DND-41 (cell line): ENCODE measurements around the gene PHLDB2.

Source experiments
- ATAC-seq: fragments of 200-7000 bp; cut with Tn5 transposase; 3 replicates; pipeline ENCODE4 v1.9.1; 2021; ENCODE audit warnings: low read depth; ENCODE audit not compliant: insufficient read depth
- DNase-seq: peaks from one replicate; pipeline ENCODE4 v3.0.0-alpha.2; 2020
- H2AFZ ChIP-seq: 2 replicates; pipeline ENCODE4 v1.6.0; 2012; ENCODE audit warnings: low read depth, low read length
- H3K27ac ChIP-seq: 2 replicates; pipeline ENCODE4 v1.5.1; 2012; ENCODE audit warnings: low read length, inconsistent platforms
- H3K27me3 ChIP-seq: fragments of 200-600 bp; sonication (generic); 2 replicates; pipeline ENCODE4 v1.6.0; 2012; ENCODE audit warnings: low read length, mild to moderate bottlenecking, inconsistent platforms; ENCODE audit not compliant: insufficient read depth, poor library complexity
- H3K36me3 ChIP-seq: 2 replicates; pipeline ENCODE4 v1.5.1; 2012; ENCODE audit warnings: low read length, inconsistent platforms; ENCODE audit not compliant: insufficient read depth
- H3K4me1 ChIP-seq: 2 replicates; pipeline ENCODE4 v1.5.1; 2012; ENCODE audit warnings: mild to moderate bottlenecking, low read length; ENCODE audit not compliant: insufficient read depth
- H3K4me2 ChIP-seq: 2 replicates; pipeline ENCODE4 v1.6.0; 2012; ENCODE audit warnings: mild to moderate bottlenecking, moderate library complexity, low read length, inconsistent platforms; ENCODE audit not compliant: insufficient read depth
- H3K4me3 ChIP-seq, 2 experiments: fragments of 200-600 bp in 1 of 2; shearing (Covaris generic) in 1 of 2; 2 replicates each; pipeline ENCODE4 v1.5.1; 2012 to 2016; ENCODE audit warnings: inconsistent platforms in 2 of 2, low read length in 2 of 2, mild to moderate bottlenecking in 2 of 2, low read depth in 1 of 2, moderate library complexity in 1 of 2
- H3K79me2 ChIP-seq: 2 replicates; pipeline ENCODE4 v1.6.0; 2012; ENCODE audit warnings: low read length, inconsistent platforms; ENCODE audit not compliant: insufficient read depth
- H3K9ac ChIP-seq: 2 replicates; pipeline ENCODE4 v1.6.0; 2012; ENCODE audit warnings: low read depth, mild to moderate bottlenecking, inconsistent platforms, low read length, moderate library complexity
- H3K9me3 ChIP-seq: 2 replicates; pipeline ENCODE4 v1.5.1; 2012; ENCODE audit warnings: low read length, moderate library complexity, mild to moderate bottlenecking, inconsistent platforms; ENCODE audit not compliant: insufficient read depth, severe bottlenecking
- H4K20me1 ChIP-seq: 2 replicates; pipeline ENCODE4 v1.6.0; 2012; ENCODE audit warnings: low read length; ENCODE audit not compliant: insufficient read depth
- CTCF ChIP-seq: IDR thresholded peaks from 2 replicates; pipeline ENCODE4 v1.5.1; 2012; ENCODE audit warnings: borderline replicate concordance, low read length, moderate library complexity, mild to moderate bottlenecking; ENCODE audit not compliant: poor library complexity, severe bottlenecking; ENCODE audit errors: extremely low read depth
- EZH2 ChIP-seq: IDR thresholded peaks from 3 replicates; pipeline ENCODE4 v1.6.1; 2012; ENCODE audit warnings: borderline replicate concordance, low read depth, mild to moderate bottlenecking, moderate library complexity, low read length, inconsistent platforms; ENCODE audit not compliant: severe bottlenecking

PHLDB2 gene

GRCh38 chr3:111936191-111936841, 77.3 kb downstream of the PHLDB2 start:
- H3K79me2 ChIP-seq = no peaks in the 10 kb centered on the region
- H3K27me3 ChIP-seq = no peaks in the 10 kb centered on the region
- H3K36me3 ChIP-seq = no peaks in the 10 kb centered on the region
- H4K20me1 ChIP-seq = no peaks in the 10 kb centered on the region
- no peak overlapping the region for H3K27ac ChIP-seq
- no peak for TF ChIP-seq CTCF
- TF ChIP-seq EZH2 = no peak
- H2AFZ ChIP-seq = no peak overlapping the region
- no peak for ATAC-seq
- DNase-seq = no peak
- no peaks in the 10 kb centered on the region for H3K9me3 ChIP-seq
- H3K4me2 ChIP-seq = no peak overlapping the region
- no peak overlapping the region for H3K4me3 ChIP-seq
- H3K9ac ChIP-seq = no peak overlapping the region
- no peaks in the 10 kb centered on the region for H3K4me1 ChIP-seq

GRCh38 chr3:111936967-111937366, 77.9 kb downstream of the PHLDB2 start:
- H4K20me1 ChIP-seq = no peaks in the 10 kb centered on the region
- no peaks in the 10 kb centered on the region for H3K27me3 ChIP-seq
- H3K4me3 ChIP-seq = no peak overlapping the region
- H2AFZ ChIP-seq = no peak overlapping the region
- ATAC-seq = no peak
- H3K9me3 ChIP-seq = no peaks in the 10 kb centered on the region
- no peaks in the 10 kb centered on the region for H3K36me3 ChIP-seq
- no peak overlapping the region for H3K27ac ChIP-seq
- DNase-seq = no peak
- TF ChIP-seq EZH2 = no peak
- TF ChIP-seq CTCF = no peak
- H3K4me2 ChIP-seq = no peak overlapping the region
- H3K4me1 ChIP-seq = no peaks in the 10 kb centered on the region
- no peak overlapping the region for H3K9ac ChIP-seq
- H3K79me2 ChIP-seq = no peaks in the 10 kb centered on the region

- DNase-seq = no peak
- H3K27me3 ChIP-seq = no peaks in the 10 kb centered on the region
- H2AFZ ChIP-seq = no peak overlapping the region
- H3K27ac ChIP-seq = no peak overlapping the region
- H4K20me1 ChIP-seq = no peaks in the 10 kb centered on the region
- no peak overlapping the region for H3K4me2 ChIP-seq
- H3K36me3 ChIP-seq = no peaks in the 10 kb centered on the region
- no peaks in the 10 kb centered on the region for H3K79me2 ChIP-seq
- H3K9ac ChIP-seq = no peak overlapping the region
- no peaks in the 10 kb centered on the region for H3K4me1 ChIP-seq
- H3K9me3 ChIP-seq = no peaks in the 10 kb centered on the region
- H3K4me3 ChIP-seq = no peak overlapping the region
- ATAC-seq = no peak
- TF ChIP-seq EZH2 = no peak
These were observed 78.8 kb downstream of the PHLDB2 start for GRCh38 chr3:111937871-111938270.

GRCh38 chr3:111939873-111940272, 80.8 kb downstream of the PHLDB2 start:
- no peak for DNase-seq
- Histone ChIP-seq H3K27ac (no peak overlapping the region), H3K79me2 (no peaks in the 10 kb centered on the region), H2AFZ (no peak overlapping the region), H3K4me2 (no peak overlapping the region), H3K27me3 (no peaks in the 10 kb centered on the region), H4K20me1 (no peaks in the 10 kb centered on the region), H3K9ac (no peak overlapping the region), H3K4me1 (no peaks in the 10 kb centered on the region), H3K36me3 (no peaks in the 10 kb centered on the region), H3K4me3 (no peak overlapping the region), H3K9me3 (no peaks in the 10 kb centered on the region)
- no peak for TF ChIP-seq EZH2
- no peak for TF ChIP-seq CTCF
- no peak for ATAC-seq
